Ishikawa (cell line): Measurements from ENCODE around the gene PFKP.

Experiments
- CEBPB ChIP-seq: IDR thresholded peaks from 2 replicates; pipeline ENCODE4 v1.6.1; 2012
- CREB1 ChIP-seq: IDR thresholded peaks from 2 replicates; pipeline ENCODE4 v1.6.1; 2012; ENCODE audit warnings: low read depth
- EGR1 ChIP-seq: IDR thresholded peaks from 2 replicates; pipeline ENCODE4 v1.6.1; 2012
- EP300 ChIP-seq: IDR thresholded peaks from 2 replicates; pipeline ENCODE4 v1.6.1; 2012; ENCODE audit warnings: borderline replicate concordance
- FOXM1 ChIP-seq: IDR thresholded peaks from 2 replicates; pipeline ENCODE4 v1.6.1; 2012; ENCODE audit warnings: low read depth, borderline replicate concordance
- MAX ChIP-seq: IDR thresholded peaks from 2 replicates; pipeline ENCODE4 v1.6.1; 2012
- NFIC ChIP-seq: IDR thresholded peaks from 2 replicates; pipeline ENCODE4 v1.6.1; 2012
- RAD21 ChIP-seq: IDR thresholded peaks from 2 replicates; pipeline ENCODE4 v1.6.1; 2012; ENCODE audit warnings: low read depth
- REST ChIP-seq: IDR thresholded peaks from 2 replicates; pipeline ENCODE4 v1.6.1; 2012; ENCODE audit warnings: low read depth, mild to moderate bottlenecking
- TCF12 ChIP-seq: IDR thresholded peaks from 2 replicates; pipeline ENCODE4 v1.6.1; 2012; ENCODE audit warnings: low read depth
- TEAD4 ChIP-seq: IDR thresholded peaks from 2 replicates; pipeline ENCODE4 v1.6.1; 2012
- YY1 ChIP-seq: IDR thresholded peaks from 2 replicates; pipeline ENCODE4 v1.6.1; 2012; ENCODE audit warnings: low read depth
- ZBTB7A ChIP-seq: IDR thresholded peaks from 2 replicates; pipeline ENCODE4 v1.6.1; 2012; ENCODE audit warnings: low read depth

GRCh38 chr10:3090388-3090787, 23.0 kb downstream of the PFKP start:
- no peak for TF ChIP-seq TEAD4
- TF ChIP-seq FOXM1 = no peak
- no peak for TF ChIP-seq REST
- no peak for TF ChIP-seq CREB1
- TF ChIP-seq EP300 = no peak
- no peak for TF ChIP-seq RAD21
- no peak for TF ChIP-seq MAX
- no peak for TF ChIP-seq ZBTB7A
- TF ChIP-seq NFIC = no peak
- no peak for TF ChIP-seq EGR1
- no peak for TF ChIP-seq TCF12
- TF ChIP-seq CEBPB = no peak
- TF ChIP-seq YY1 = no peak
